KG1 (cell line): ENCODE results near the gene GRM4.
A peak's percentile ranks its signal among the peaks of the same experiment; 100 is the strongest.
"Not testable (repeated sequence)": the region's sequence is repeated elsewhere in the genome, so short reads cannot be mapped to it uniquely, and the experiment has no call there.

Experiments used
- DNase-seq: peaks from one replicate; lab custom pipeline; 2025; lab: John Stamatoyannopoulos, UW

GRM4 gene

DNA sequence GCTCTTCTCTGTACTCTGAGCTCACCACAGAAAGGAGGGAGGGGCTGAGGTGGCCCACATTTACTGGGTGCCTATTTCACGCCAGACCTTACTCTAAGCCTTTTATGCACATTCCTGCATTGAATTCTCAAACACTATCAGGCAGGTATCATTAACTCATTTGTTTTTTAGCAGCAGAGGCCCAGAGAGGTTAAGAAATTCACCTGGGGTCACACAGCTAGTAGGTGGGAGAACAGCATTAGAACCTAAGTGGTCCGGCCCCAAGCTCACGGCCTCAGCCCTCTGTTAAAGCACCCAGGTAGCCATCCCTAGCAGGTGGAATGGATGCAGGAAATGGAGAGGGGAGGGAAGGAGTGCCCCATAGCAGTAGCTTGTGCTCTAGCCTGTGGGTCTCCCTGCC lies 84.5 kb downstream of the GRM4 start:
- DNase-seq: no peak

- DNase-seq: no peak
Measured at GRCh38 chr6:34059914-34060313, 86.0 kb downstream of the GRM4 start.

DNA sequence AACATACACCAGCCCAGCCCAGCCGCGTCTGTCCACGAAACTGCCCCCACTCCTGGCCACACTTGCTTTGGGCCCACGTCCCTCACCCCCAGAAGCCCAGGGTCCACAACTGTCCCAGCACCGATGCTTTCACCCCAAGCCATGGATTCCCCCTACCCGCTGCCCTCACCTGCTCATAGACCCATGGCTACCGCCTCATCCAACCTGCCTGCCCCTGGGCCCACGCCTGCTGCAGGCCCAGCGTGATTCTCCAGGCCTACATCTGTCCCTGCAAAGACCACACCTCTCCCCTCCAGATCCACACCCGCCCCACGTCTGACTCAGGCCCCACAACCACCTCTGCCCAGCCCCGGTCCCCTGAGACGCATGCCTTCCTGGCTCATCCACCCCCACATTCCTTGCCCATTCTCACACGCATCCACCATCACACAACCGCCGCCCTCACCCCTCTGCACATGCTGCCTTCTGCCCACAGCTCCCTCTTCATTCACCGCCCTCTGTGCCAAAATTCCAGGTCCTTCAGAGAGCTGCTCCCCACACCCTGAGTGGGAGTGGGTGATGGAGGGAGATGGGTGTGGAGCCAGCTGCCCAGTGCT lies 86.7 kb downstream of the GRM4 start:
- DNase-seq: no peak

DNA sequence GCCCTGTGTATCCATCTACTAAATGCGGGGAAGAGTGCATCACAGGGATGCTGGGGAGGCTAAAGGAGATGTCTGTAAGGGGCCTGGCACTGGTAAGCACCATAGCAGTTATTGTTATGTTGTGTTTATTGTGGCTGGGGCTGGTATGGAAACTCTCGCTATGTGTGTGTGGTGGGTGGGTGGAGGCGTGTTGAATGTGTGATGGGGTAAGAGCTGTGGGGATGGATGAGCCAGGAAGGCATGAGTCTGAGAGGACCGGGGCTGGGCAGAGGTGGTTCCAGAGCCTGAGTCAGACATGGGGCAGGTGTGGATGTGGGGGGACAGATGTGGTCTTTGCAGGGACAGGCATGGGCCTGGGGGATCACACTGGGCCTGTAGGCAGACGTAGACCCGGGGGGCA lies 88.1 kb downstream of the GRM4 start:
- DNase-seq: no peak

GRCh38 chr6:34057191-34057590 lies 88.7 kb downstream of the GRM4 start:
- DNase-seq: no peak

GRCh38 chr6:34056305-34057108 lies 89.4 kb downstream of the GRM4 start:
- DNase-seq: no peak

DNA sequence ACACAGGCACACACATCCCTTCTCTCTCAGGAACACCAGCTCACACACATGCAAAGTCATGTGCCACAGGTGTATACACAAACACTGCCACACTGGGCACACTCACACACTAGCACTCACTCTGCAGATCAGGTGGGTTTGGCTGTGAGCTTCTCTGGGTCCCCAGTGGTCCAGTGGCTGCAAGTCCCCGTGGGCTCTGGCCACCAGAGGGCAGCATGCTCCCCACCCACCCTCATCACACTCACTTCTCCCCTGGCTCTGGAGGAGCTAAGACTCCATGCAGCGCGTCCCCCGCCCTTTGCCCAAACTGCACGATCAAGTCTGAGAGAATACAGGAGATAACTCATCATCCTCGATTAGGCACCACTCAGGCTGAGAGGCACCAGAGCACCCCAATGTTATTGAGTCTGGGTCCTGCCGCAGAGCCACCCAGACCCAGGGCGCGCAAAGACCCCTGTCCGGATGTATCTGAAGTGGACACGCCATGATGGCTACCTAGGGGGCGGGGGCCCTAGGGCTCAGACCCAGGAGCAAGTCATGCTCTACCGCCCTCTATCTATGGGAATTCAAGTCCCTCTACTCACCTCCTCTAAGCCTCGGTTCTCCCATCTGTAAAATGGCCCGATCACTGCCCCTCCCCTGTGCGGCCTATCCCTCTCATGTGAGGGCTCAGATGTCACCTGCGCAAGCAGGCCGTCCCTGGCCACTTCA lies 90.5 kb downstream of the GRM4 start:
- DNase-seq: peak; percentile 45

GRCh38 chr6:34053721-34054120 lies 92.2 kb downstream of the GRM4 start:
- DNase-seq: no peak

DNA sequence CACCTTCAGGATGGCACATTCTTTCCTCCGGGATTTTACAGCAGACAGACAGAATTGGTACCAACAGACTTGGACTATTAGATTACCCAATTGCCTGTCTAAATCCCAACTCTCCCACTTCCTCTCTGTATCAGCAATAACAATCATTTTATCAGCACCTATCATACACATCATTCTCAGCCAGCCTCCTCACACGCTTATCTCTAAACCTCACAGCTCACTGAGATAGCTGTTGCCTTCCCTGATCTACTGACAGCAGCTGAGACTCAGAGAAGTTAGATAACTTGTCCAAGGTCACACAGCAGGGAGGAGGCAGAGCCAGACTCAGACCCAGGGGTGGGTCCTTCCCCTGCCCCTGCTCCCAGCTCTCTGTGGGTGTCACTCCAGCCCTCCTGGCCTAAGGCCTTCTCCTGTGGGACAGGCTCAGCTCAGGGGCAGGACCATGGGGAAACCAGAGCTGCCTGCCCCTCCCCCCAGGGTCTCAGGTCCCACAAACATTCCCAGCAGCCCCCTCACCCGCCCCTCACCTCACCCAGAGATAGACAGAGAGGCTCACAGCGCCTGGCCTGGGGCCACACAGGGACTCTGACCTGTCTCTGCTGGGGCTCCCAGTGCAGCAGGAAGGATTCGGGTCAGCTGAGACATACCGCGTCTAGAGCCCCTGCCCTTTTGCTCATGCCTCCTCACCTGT lies 92.8 kb downstream of the GRM4 start:
- no peak for DNase-seq

- DNase-seq: no peak
Measured at GRCh38 chr6:34052071-34052825, 93.6 kb downstream of the GRM4 start.

DNA sequence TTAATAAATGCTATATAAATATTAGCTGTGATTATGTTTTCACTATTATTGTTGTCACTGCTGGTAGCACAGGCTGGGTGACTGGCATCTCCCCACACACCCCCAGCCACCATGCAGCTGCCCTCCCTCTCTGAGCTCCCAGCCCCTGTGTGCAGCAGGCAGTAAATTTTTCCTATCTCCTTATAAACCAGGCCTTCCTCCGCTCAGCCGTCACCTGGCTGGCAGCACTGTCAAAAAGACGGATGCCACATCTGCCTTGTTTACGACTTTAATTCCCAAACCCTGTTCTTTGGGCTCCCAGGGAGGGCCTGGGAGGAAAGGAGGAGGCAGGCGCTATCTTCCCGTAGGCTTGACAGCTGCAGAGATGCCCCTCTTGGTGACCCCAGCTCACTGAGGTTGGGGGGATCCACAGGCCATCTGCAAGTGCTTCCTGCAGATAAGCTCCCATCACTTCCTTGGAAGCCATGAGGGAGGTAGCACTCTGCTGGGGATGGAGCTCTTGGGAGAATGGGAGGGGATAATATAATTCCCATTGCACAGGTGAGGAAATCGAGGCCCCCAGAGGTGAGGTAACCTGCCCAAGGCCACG lies 94.5 kb downstream of the GRM4 start:
- no peak for DNase-seq

- no peak for DNase-seq
Measured at GRCh38 chr6:34050691-34051090, 95.2 kb downstream of the GRM4 start.

GRCh38 chr6:34049395-34050342 lies 96.2 kb downstream of the GRM4 start:
- no peak for DNase-seq

- no peak for DNase-seq
Measured at GRCh38 chr6:34047913-34048867, 97.7 kb downstream of the GRM4 start.

- no peak for DNase-seq
Measured at GRCh38 chr6:34046617-34047016, 99.3 kb downstream of the GRM4 start.

DNA sequence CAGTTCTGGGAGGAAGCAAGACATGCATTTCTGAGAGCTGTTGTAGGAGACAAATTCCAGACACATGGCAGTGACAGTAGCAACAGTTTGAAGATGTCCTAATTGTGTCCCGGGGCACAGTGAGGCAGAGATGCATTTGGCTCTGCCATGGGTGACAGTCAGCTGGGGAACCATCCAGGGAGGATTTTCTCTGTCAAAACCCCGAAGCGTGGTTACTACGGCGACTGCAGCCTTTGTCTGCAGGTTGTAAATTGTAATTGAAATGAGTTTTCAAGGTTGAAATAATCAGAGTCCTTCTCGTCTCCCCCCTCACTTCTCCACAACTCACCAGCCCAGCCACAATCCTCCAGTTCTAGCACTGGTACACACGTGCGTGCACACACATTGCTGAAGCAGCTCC lies 100.1 kb downstream of the GRM4 start:
- no peak for DNase-seq

GRCh38 chr6:34044945-34045595 lies 100.8 kb downstream of the GRM4 start:
- DNase-seq: no peak

- DNase-seq: no peak
Measured at GRCh38 chr6:34043359-34043758, 102.5 kb downstream of the GRM4 start.

GRCh38 chr6:34041998-34042397 lies 103.9 kb downstream of the GRM4 start:
- DNase-seq: not testable (repeated sequence)
